Measurements from ENCODE around the gene CTRB2. TPM values are rescaled to one million over a fixed set of nuclear protein-coding genes. Genes with fewer than 3 reads are reported as not detected.
"Not testable (repeated sequence)": the region's sequence is repeated elsewhere in the genome, so short reads cannot be mapped to it uniquely, and the experiment has no call there.

Gene CTRB2
- total and polyA plus RNA-seq, 4 donors = 0.09 to 0.33 TPM; not detected in 2

- 86% methylated on average over 13 of the region's 13 CpGs for WGBS
- Histone ChIP-seq H3K4me3 (ENCODE audit: low read depth in 1 of 3, low read length in 3 of 3) (no peak overlapping the region), H3K27me3 (ENCODE audit: control insufficient read depth in 4 of 4, insufficient read depth in 4 of 4, low read length in 3 of 4) (no peaks in the 10 kb centered on the region), H3K9me3 (ENCODE audit: control insufficient read depth in 4 of 4, low read length in 3 of 4) (no peaks in the 10 kb centered on the region), H3K4me1 (ENCODE audit: control insufficient read depth in 4 of 4, insufficient read depth in 4 of 4, low read length in 3 of 4) (no peaks in the 10 kb centered on the region), H3K9ac (ENCODE audit: low read depth in 1 of 2, low read length in 2 of 2) (no peak overlapping the region), H3K27ac (ENCODE audit: low read depth in 1 of 2, low read length in 2 of 2) (no peak overlapping the region), H3K36me3 (ENCODE audit: control insufficient read depth in 4 of 4, insufficient read depth in 3 of 4, low read depth in 1 of 4, low read length in 3 of 4) (no peaks in the 10 kb centered on the region)
- TF ChIP-seq RXRA (IDR thresholded peaks at IDR 0.05) (no peak), GABPA (IDR thresholded peaks at IDR 0.05 in 1 of 2, conservative IDR thresholded peaks at IDR 0.05 in 1 of 2) (no peak), HNF4G (IDR thresholded peaks at IDR 0.05) (no peak), MAX (IDR thresholded peaks at IDR 0.05) (no peak), RAD21 (IDR thresholded peaks at IDR 0.05) (no peak), YY1 (IDR thresholded peaks at IDR 0.05) (no peak)
- no peak for DNase-seq (ENCODE audit: low spot score)
Observed at GRCh38 chr16:75208242-75208825, 1.4 kb upstream of the CTRB2 start.

- no peak for TF ChIP-seq EGR1 (IDR thresholded peaks at IDR 0.05; ENCODE audit: low read depth in 2 of 2)
- no peak for TF ChIP-seq FOXA2 (IDR thresholded peaks at IDR 0.05)
- no peak for TF ChIP-seq YY1 (IDR thresholded peaks at IDR 0.05)
- no peak for TF ChIP-seq NR2F2 (IDR thresholded peaks at IDR 0.05)
- no peak for TF ChIP-seq TAF1 (conservative IDR thresholded peaks at IDR 0.05)
- TF ChIP-seq GABPA (IDR thresholded peaks at IDR 0.05 in 1 of 2, conservative IDR thresholded peaks at IDR 0.05 in 1 of 2) = no peak
- no peak for TF ChIP-seq JUND (IDR thresholded peaks at IDR 0.05)
- no peak for TF ChIP-seq RXRA (IDR thresholded peaks at IDR 0.05)
- no peak for TF ChIP-seq HNF4G (IDR thresholded peaks at IDR 0.05)
- no peak for TF ChIP-seq ZBTB33 (IDR thresholded peaks at IDR 0.05)
- no peak for TF ChIP-seq CTCF (IDR thresholded peaks at IDR 0.05; ENCODE audit: low read depth, low read length, missing input control)
- no peak for TF ChIP-seq ATF3 (IDR thresholded peaks at IDR 0.05)
- no peak for TF ChIP-seq RAD21 (IDR thresholded peaks at IDR 0.05)
- no peak for TF ChIP-seq HNF4A (conservative IDR thresholded peaks at IDR 0.05)
- no peak for TF ChIP-seq SP1 (IDR thresholded peaks at IDR 0.05)
- TF ChIP-seq REST (IDR thresholded peaks at IDR 0.05) = no peak
- no peak for TF ChIP-seq FOXA1 (IDR thresholded peaks at IDR 0.05)
- no peak for TF ChIP-seq MAX (IDR thresholded peaks at IDR 0.05)
- Histone ChIP-seq H3K27ac (ENCODE audit: low read depth in 1 of 2, low read length in 2 of 2) (no peak overlapping the region), H3K4me1 (ENCODE audit: control insufficient read depth in 4 of 4, insufficient read depth in 4 of 4, low read length in 3 of 4) (no peaks in the 10 kb centered on the region), H3K27me3 (ENCODE audit: control insufficient read depth in 4 of 4, insufficient read depth in 4 of 4, low read length in 3 of 4) (no peaks in the 10 kb centered on the region), H3K4me3 (ENCODE audit: low read depth in 1 of 3, low read length in 3 of 3) (no peak overlapping the region), H3K9ac (ENCODE audit: low read depth in 1 of 2, low read length in 2 of 2) (no peak overlapping the region), H3K9me3 (ENCODE audit: control insufficient read depth in 4 of 4, low read length in 3 of 4) (no peaks in the 10 kb centered on the region), H3K36me3 (ENCODE audit: control insufficient read depth in 4 of 4, insufficient read depth in 3 of 4, low read depth in 1 of 4, low read length in 3 of 4) (no peaks in the 10 kb centered on the region)
- 90% methylated on average over 11 of the region's 11 CpGs for WGBS
- no peak for DNase-seq (ENCODE audit: low spot score)
Observed at GRCh38 chr16:75207831-75208230, 870 bp upstream of the CTRB2 start.

- not testable (repeated sequence) for DNase-seq (ENCODE audit: low spot score)
- WGBS = 89% methylated on average over 20 of the region's 25 CpGs
Observed at GRCh38 chr16:75205961-75206748, 806 bp downstream of the CTRB2 start.

More at GRCh38 chr16:75205961-75206748, 806 bp downstream of the CTRB2 start:
- not testable (repeated sequence) for H3K36me3 ChIP-seq (ENCODE audit: control insufficient read depth in 4 of 4, insufficient read depth in 3 of 4, low read depth in 1 of 4, low read length in 3 of 4); H3K4me3 ChIP-seq (ENCODE audit: low read depth in 1 of 3, low read length in 3 of 3); H3K27ac ChIP-seq (ENCODE audit: low read depth in 1 of 2, low read length in 2 of 2); H3K9ac ChIP-seq (ENCODE audit: low read depth in 1 of 2, low read length in 2 of 2); H3K4me1 ChIP-seq (ENCODE audit: control insufficient read depth in 4 of 4, insufficient read depth in 4 of 4, low read length in 3 of 4); H3K9me3 ChIP-seq (ENCODE audit: control insufficient read depth in 4 of 4, low read length in 3 of 4); H3K27me3 ChIP-seq (ENCODE audit: control insufficient read depth in 4 of 4, insufficient read depth in 4 of 4, low read length in 3 of 4)

All from liver (tissue), 9 donors.